Measurements from ENCODE around the gene ADGRG1. TPM values are rescaled to one million over a fixed set of nuclear protein-coding genes. Genes with fewer than 3 reads are reported as not detected.

Gene ADGRG1
- total and polyA plus RNA-seq, 2 donors (not counting 1 experiment from before 2014, with no cell fraction given): 0.20 to 0.61 TPM

- Histone ChIP-seq H3K4me2 (replicated peaks; ENCODE audit: low read depth, low read length, poor library complexity, severe bottlenecking) (no peak overlapping the region), H3K4me3 (ENCODE audit: control extremely low read depth in 1 of 5, extremely low read depth in 1 of 5, insufficient read depth in 1 of 5, low read depth in 2 of 5, low read length in 4 of 5) (no peak overlapping the region), H2AFZ (ENCODE audit: insufficient read depth, low read depth, low read length, poor library complexity, severe bottlenecking) (no peak overlapping the region), H3K9ac (ENCODE audit: low read length) (no peak overlapping the region), H3K27me3 (replicated peaks in 1 of 4; ENCODE audit: control extremely low read depth in 1 of 4, control insufficient read depth in 3 of 4, insufficient read depth in 4 of 4, low read length in 3 of 4) (peaks cover 0 to 5% (median 2%) of the 10 kb centered on the region in 4 experiments), H3K4me1 (ENCODE audit: control insufficient read depth in 2 of 2, insufficient read depth in 2 of 2, low read length in 2 of 2) (peaks cover 11 to 16% of the 10 kb centered on the region in 2 donors), H3K36me3 (replicated peaks in 1 of 2; ENCODE audit: control extremely low read depth in 1 of 2, control insufficient read depth in 1 of 2, extremely low read depth in 1 of 2, insufficient read depth in 2 of 2, low read length in 1 of 2) (no peaks in the 10 kb centered on the region), H3K9me3 (ENCODE audit: control extremely low read depth in 1 of 3, control insufficient read depth in 2 of 3, insufficient read depth in 1 of 3, low read length in 2 of 3) (no peaks in the 10 kb centered on the region), H4K20me1 (ENCODE audit: control insufficient read depth, insufficient read depth, low read length, poor library complexity, severe bottlenecking) (no peaks in the 10 kb centered on the region), H3K79me2 (ENCODE audit: control insufficient read depth, insufficient read depth, low read length) (no peaks in the 10 kb centered on the region), H3K27ac (ENCODE audit: low read length in 2 of 2) (no peak overlapping the region)
- ATAC-seq (ENCODE audit: low read depth): no peak
- H3K4me1 Mint-ChIP-seq: peaks cover 12% of the 10 kb centered on the region
- H3K4me3 Mint-ChIP-seq: no peak overlapping the region
- POLR2A ChIA-PET: no interaction called here
- DNase-seq: no peak
- WGBS (ENCODE audit: insufficient coverage): 96% methylated on average over 4 of the region's 8 CpGs
- no peaks in the 10 kb centered on the region for H3K9me3 Mint-ChIP-seq (ENCODE audit: insufficient read depth)
- intact Hi-C loops (cut with micrococcal nuclease): no loop called here
- no peak for TF ChIP-seq EZH2 (IDR thresholded peaks at IDR 0.05; ENCODE audit: borderline replicate concordance, insufficient read depth, low read depth, low read length, poor library complexity, severe bottlenecking)
- no peak for TF ChIP-seq CTCF (IDR thresholded peaks at IDR 0.05)
- no peak overlapping the region for H3K27ac Mint-ChIP-seq
- no peaks in the 10 kb centered on the region for H3K27me3 Mint-ChIP-seq
- CTCF ChIA-PET: interaction anchor here (1.6 kb wide), 1 partner anchor 196 kb away, joined by 3 read pairs; no protein-coding TSS in a partner anchor
These were observed 15.9 kb upstream of the ADGRG1 start for GRCh38 chr16:57612494-57612893.

GRCh38 chr16:57613514-57613913 lies 14.9 kb upstream of the ADGRG1 start:
- Mint-ChIP-seq H3K9me3 (ENCODE audit: insufficient read depth) (no peaks in the 10 kb centered on the region), H3K27me3 (peaks cover 5% of the 10 kb centered on the region), H3K4me1 (peaks cover 12% of the 10 kb centered on the region), H3K27ac (no peak overlapping the region), H3K4me3 (no peak overlapping the region)
- Histone ChIP-seq H3K36me3 (replicated peaks in 1 of 2; ENCODE audit: control extremely low read depth in 1 of 2, control insufficient read depth in 1 of 2, extremely low read depth in 1 of 2, insufficient read depth in 2 of 2, low read length in 1 of 2) (no peaks in the 10 kb centered on the region), H3K4me3 (ENCODE audit: control extremely low read depth in 1 of 5, extremely low read depth in 1 of 5, insufficient read depth in 1 of 5, low read depth in 2 of 5, low read length in 4 of 5) (no peak overlapping the region), H3K27me3 (replicated peaks in 1 of 4; ENCODE audit: control extremely low read depth in 1 of 4, control insufficient read depth in 3 of 4, insufficient read depth in 4 of 4, low read length in 3 of 4) (peaks cover 0 to 5% (median 2%) of the 10 kb centered on the region in 4 experiments), H4K20me1 (ENCODE audit: control insufficient read depth, insufficient read depth, low read length, poor library complexity, severe bottlenecking) (no peaks in the 10 kb centered on the region), H3K9me3 (ENCODE audit: control extremely low read depth in 1 of 3, control insufficient read depth in 2 of 3, insufficient read depth in 1 of 3, low read length in 2 of 3) (no peaks in the 10 kb centered on the region), H3K9ac (ENCODE audit: low read length) (no peak overlapping the region), H3K79me2 (ENCODE audit: control insufficient read depth, insufficient read depth, low read length) (no peaks in the 10 kb centered on the region), H3K4me2 (replicated peaks; ENCODE audit: low read depth, low read length, poor library complexity, severe bottlenecking) (no peak overlapping the region), H3K4me1 (ENCODE audit: control insufficient read depth in 2 of 2, insufficient read depth in 2 of 2, low read length in 2 of 2) (peaks cover 11 to 16% of the 10 kb centered on the region in 2 donors), H3K27ac (ENCODE audit: low read length in 2 of 2) (no peak overlapping the region), H2AFZ (ENCODE audit: insufficient read depth, low read depth, low read length, poor library complexity, severe bottlenecking) (no peak overlapping the region)
- DNase-seq: no peak
- intact Hi-C loops (cut with micrococcal nuclease): no loop called here
- ChIA-PET CTCF (interaction anchor here (1.0 to 1.6 kb wide), 2 partner anchors 13 to 197 kb away, joined by 3 read pairs; no protein-coding TSS in a partner anchor), POLR2A (no interaction called here)
- TF ChIP-seq EZH2 (IDR thresholded peaks at IDR 0.05; ENCODE audit: borderline replicate concordance, insufficient read depth, low read depth, low read length, poor library complexity, severe bottlenecking) (no peak), CTCF (IDR thresholded peaks at IDR 0.05) (no peak)
- 86% methylated on average over 3 of the region's 4 CpGs for WGBS (ENCODE audit: insufficient coverage)
- no peak for ATAC-seq (ENCODE audit: low read depth)

Data from B cell (primary cell).